GM12878 (cell line): Measurements from ENCODE around the gene NUMB. TPM values are rescaled to one million over a fixed set of nuclear protein-coding genes. Genes with fewer than 3 reads are reported as not detected.
"Not testable (repeated sequence)": the region's sequence is repeated elsewhere in the genome, so short reads cannot be mapped to it uniquely, and the experiment has no call there.

Experiments used
- ATAC-seq: fragments of 200-7000 bp; cut with Tn5 transposase; 3 replicates; pipeline ENCODE4 v1.9.1; 2020; ENCODE audit warnings: mild to moderate bottlenecking, moderate library complexity
- BruUV-seq: library from RNA; stranded (reverse); fragments of 400-500 nt; replicated peaks from 2 replicates; lab custom pipeline; 2021; lab: Mats Ljungman, UMichigan
- CTCF ChIA-PET: fragments of 300-600 bp; sonication (Branson Sonifier 250); formaldehyde crosslinking; extraction: SDS; loops from one replicate; lab custom pipeline; 2021; ENCODE audit warnings: inconsistent platforms; lab: Yijun Ruan, JAX
- POLR2A ChIA-PET: fragments of 350-600 bp; formaldehyde crosslinking; extraction: SDS; loops from one replicate; lab custom pipeline; 2021; ENCODE audit warnings: inconsistent platforms; lab: Charles Lee
- RAD21 ChIA-PET: fragments of 300-600 bp; sonication (Branson Sonifier 250); formaldehyde crosslinking; loops from one replicate; lab custom pipeline; 2023; ENCODE audit warnings: antibody characterized with exemption; ENCODE audit not compliant: unreplicated experiment; lab: Charles Lee
- SMC1A ChIA-PET: fragments of 300-600 bp; sonication (Branson Sonifier 250); formaldehyde crosslinking; loops from one replicate; lab custom pipeline; 2023; ENCODE audit not compliant: unreplicated experiment, uncharacterized antibody; lab: Charles Lee
- DNase-seq: peaks from one replicate; pipeline ENCODE4 v3.0.0-alpha.2; 2011; ENCODE audit warnings: low read depth, low spot score
- FAIRE-seq: peaks from 3 replicates; lab custom pipeline; 2011; peaks lifted over from hg19 to GRCh38; lab: Jason Lieb, UNC
- H2AFZ ChIP-seq: 2 replicates; pipeline ENCODE4 v1.6.0; 2011; ENCODE audit warnings: low read depth, low read length, control low read depth; ENCODE audit not compliant: control insufficient read depth
- H3K27ac ChIP-seq: 2 replicates; pipeline ENCODE4 v1.5.1; 2011; ENCODE audit warnings: control low read depth; ENCODE audit not compliant: control insufficient read depth, insufficient read depth
- H3K27me3 ChIP-seq, 2 experiments: replicated peaks in 1 of 2; 2 replicates each; pipeline versions ENCODE4 v1.6.0 to v1.6.1; 2011; ENCODE audit warnings: low read length in 1 of 2; ENCODE audit not compliant: control insufficient read depth in 2 of 2, insufficient read depth in 2 of 2
- H3K36me3 ChIP-seq, 2 experiments: 2 replicates each; pipeline ENCODE4 v1.5.1; 2011; ENCODE audit warnings: low read length in 1 of 2; ENCODE audit not compliant: control insufficient read depth in 2 of 2, insufficient read depth in 2 of 2
- H3K4me1 ChIP-seq: 2 replicates; pipeline ENCODE4 v1.6.1; 2011; ENCODE audit warnings: mild to moderate bottlenecking, low read length, moderate library complexity, mixed read lengths; ENCODE audit not compliant: control insufficient read depth, insufficient read depth
- H3K4me2 ChIP-seq: 2 replicates; pipeline ENCODE4 v1.6.0; 2011; ENCODE audit warnings: control low read depth; ENCODE audit not compliant: control insufficient read depth, insufficient read depth
- H3K4me3 ChIP-seq: fragments of 200-600 bp; sonication (generic); 2 replicates; pipeline ENCODE4 v1.5.1; 2016
- H3K79me2 ChIP-seq: 2 replicates; pipeline ENCODE4 v1.6.0; 2011; ENCODE audit warnings: low read length; ENCODE audit not compliant: control insufficient read depth, insufficient read depth
- H3K9ac ChIP-seq: 2 replicates; pipeline ENCODE4 v1.8.0; 2011; ENCODE audit warnings: low read length, control low read depth, mixed read lengths; ENCODE audit not compliant: control insufficient read depth, insufficient read depth
- H3K9me3 ChIP-seq: replicated peaks from 3 replicates; pipeline ENCODE4 v1.5.1; 2011; ENCODE audit warnings: mild to moderate bottlenecking, low read length; ENCODE audit not compliant: control insufficient read depth, insufficient read depth
- H4K20me1 ChIP-seq: 2 replicates; pipeline ENCODE4 v1.6.0; 2011; ENCODE audit not compliant: control insufficient read depth, insufficient read depth
- EED ChIP-seq: sonication (generic); IDR thresholded peaks from 2 replicates; pipeline ENCODE4 v1.6.1; 2016; ENCODE audit warnings: antibody characterized with exemption, low read depth
- GABPA ChIP-seq: IDR thresholded peaks from 2 replicates; pipeline ENCODE4 v1.6.1; 2014; ENCODE audit warnings: antibody characterized with exemption, low read depth, mild to moderate bottlenecking, inconsistent platforms
- IRF5 ChIP-seq: fragments of 450-650 bp; IDR thresholded peaks from 2 replicates; pipeline ENCODE4 v1.6.1; 2017; ENCODE audit warnings: borderline replicate concordance
- MAX ChIP-seq: IDR thresholded peaks from 2 replicates; pipeline ENCODE4 v1.6.1; 2012; ENCODE audit warnings: low read depth, low read length, improper control_type of control experiment
- NFIC ChIP-seq: IDR thresholded peaks from 2 replicates; pipeline ENCODE4 v1.6.1; 2012; ENCODE audit warnings: low read depth, mild to moderate bottlenecking, inconsistent platforms, low read length, moderate library complexity
- PML ChIP-seq: IDR thresholded peaks from 2 replicates; pipeline ENCODE4 v1.6.1; 2012; ENCODE audit warnings: low read length, inconsistent platforms
- POLR2A ChIP-seq: IDR thresholded peaks from 2 replicates; pipeline ENCODE4 v1.6.1; 2011; ENCODE audit warnings: low read depth, mild to moderate bottlenecking, low read length
- SIN3A ChIP-seq: IDR thresholded peaks from 2 replicates; pipeline ENCODE4 v1.6.1; 2012; ENCODE audit warnings: low read depth, low read length, improper control_type of control experiment
- WGBS: methylation state at CpG from one replicate; pipeline ENCODE4 v1.1.6; 2016; ENCODE audit warnings: low lambda C conversion rate; ENCODE audit not compliant: insufficient replicate concordance, insufficient coverage; ENCODE audit errors: missing lambda C conversion rate; 5-methylcytosine and 5-hydroxymethylcytosine counted together
- in situ Hi-C: fragments of 300-500 bp; cut with MboI; formaldehyde crosslinking; loops from 9 replicates; pipeline ENCODE4 v1.14.3; 2018; ENCODE audit warnings: mixed read lengths
- intact Hi-C: fragments of 100-400 bp; cut with micrococcal nuclease; formaldehyde crosslinking; loops from one replicate; pipeline ENCODE4 v1.14.2; 2022; ENCODE audit not compliant: unreplicated experiment
- polyA plus RNA-seq, 11 experiments: library from polyadenylated mRNA; depleted of rRNA in 4 of 11; unstranded in 6 of 11; stranded (reverse) in 5 of 11; fragments of >200 nt; fragmentation: Nextera tagmentation in 4 of 11; fragmentation: Illumina TruSeq in 1 of 11; extraction: Ambion mirVana in 4 of 11; extraction: Trizol in 1 of 11; gene quantifications; 1 replicate in 1 of 11; 2 replicates in 10 of 11; pipeline versions ENCODE4 v1.2.1 to v1.2.3, GENCODE V29; 2011 to 2016; ENCODE audit warnings: inconsistent platforms in 2 of 11, missing spikeins in 2 of 11, low read depth in 1 of 11
- total RNA-seq, 4 experiments: library from RNA; depleted of rRNA in 3 of 4; stranded (reverse); fragments of >200 nt in 3 of 4; fragmentation: Illumina TruSeq in 1 of 4; extraction: Trizol in 1 of 4; gene quantifications; 2 replicates each; pipeline versions ENCODE4 v1.2.1 to v1.2.3, GENCODE V29; 2013 to 2021
- TF ChIP-seq, protein P1 (sequence below): fragments of 450-650 bp; IDR thresholded peaks from 2 replicates; pipeline ENCODE4 v1.6.1; 2016; ENCODE audit warnings: mild to moderate bottlenecking

The NUMB gene
- total and polyA plus RNA-seq, 10 of the 15 experiments (the other 5 are each of a cell fraction or from before 2014, with no cell fraction given), result 22.0 to 147 (median 48.9) TPM

- POLR2A ChIA-PET, result interaction anchor here (1.7 kb wide), 1 partner anchor 17 kb away, joined by 6 read pairs; no protein-coding TSS in a partner anchor
- H3K36me3 ChIP-seq, result no peaks in the 10 kb centered on the region
- no peaks in the 10 kb centered on the region for H3K79me2 ChIP-seq
- no TSS peak for BruUV-seq
- RAD21 ChIA-PET, result no interaction called here
- SMC1A ChIA-PET, result interaction anchor here (0.6 to 1.8 kb wide), 7 partner anchors 9 to 230 kb away, joined by 3 to 6 read pairs (median 3); no protein-coding TSS in a partner anchor
- in situ Hi-C loops, result no loop called here
- H3K4me3 ChIP-seq, result no peak overlapping the region
- intact Hi-C loops, result no loop called here
- no peak overlapping the region for H2AFZ ChIP-seq
- H3K9ac ChIP-seq, result no peak overlapping the region
- no peak overlapping the region for H3K4me2 ChIP-seq
- H3K27ac ChIP-seq, result no peak overlapping the region
- FAIRE-seq (no peak), DNase-seq (no peak), ATAC-seq (no peak)
- H3K9me3 ChIP-seq, result no peaks in the 10 kb centered on the region; the same call in 2 of the 3 replicates
- WGBS, result 98% methylated on average over 3 of the region's 3 CpGs
- CTCF ChIA-PET, result interaction anchor here (1.0 kb wide), 1 partner anchor 13 kb away, joined by 4 read pairs; no protein-coding TSS in a partner anchor
- TF ChIP-seq PML (no peak), GABPA (no peak), IRF5 (no peak), POLR2A (no peak), MAX (no peak), SIN3A (no peak), NFIC (no peak), EED (no peak)
- TF ChIP-seq, protein P1, sequence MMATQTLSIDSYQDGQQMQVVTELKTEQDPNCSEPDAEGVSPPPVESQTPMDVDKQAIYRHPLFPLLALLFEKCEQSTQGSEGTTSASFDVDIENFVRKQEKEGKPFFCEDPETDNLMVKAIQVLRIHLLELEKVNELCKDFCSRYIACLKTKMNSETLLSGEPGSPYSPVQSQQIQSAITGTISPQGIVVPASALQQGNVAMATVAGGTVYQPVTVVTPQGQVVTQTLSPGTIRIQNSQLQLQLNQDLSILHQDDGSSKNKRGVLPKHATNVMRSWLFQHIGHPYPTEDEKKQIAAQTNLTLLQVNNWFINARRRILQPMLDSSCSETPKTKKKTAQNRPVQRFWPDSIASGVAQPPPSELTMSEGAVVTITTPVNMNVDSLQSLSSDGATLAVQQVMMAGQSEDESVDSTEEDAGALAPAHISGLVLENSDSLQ, result no peak
- no peaks in the 10 kb centered on the region for H3K27me3 ChIP-seq
- H4K20me1 ChIP-seq, result no peaks in the 10 kb centered on the region
- no peaks in the 10 kb centered on the region for H3K4me1 ChIP-seq
Measured at GRCh38 chr14:73386342-73386741, 72.0 kb downstream of the NUMB start.

DNA sequence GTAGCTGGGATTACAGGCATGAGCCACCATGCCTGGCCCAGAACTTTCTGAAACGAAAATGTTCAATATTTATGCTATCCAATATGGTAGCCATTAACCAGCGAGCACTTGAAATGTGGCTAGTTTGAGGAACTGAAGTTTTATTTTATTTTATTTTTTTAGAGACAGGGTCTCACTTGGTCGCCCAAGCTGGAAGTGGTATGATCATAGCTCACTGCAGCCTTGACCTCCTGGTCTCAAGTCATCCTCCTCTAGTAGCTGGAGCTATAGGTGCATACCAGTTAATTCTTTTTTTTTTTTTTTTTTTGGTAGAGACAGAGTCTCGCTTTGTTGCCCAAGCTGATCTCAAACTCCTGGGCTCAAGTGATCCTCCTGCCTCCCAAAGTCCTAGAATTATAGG, 73.3 kb downstream of the NUMB start:
- SMC1A ChIA-PET, result interaction anchor here (0.9 to 1.8 kb wide), 10 partner anchors 9 to 94 kb away, joined by 3 to 6 read pairs (median 4); no protein-coding TSS in a partner anchor
- intact Hi-C loops, H4K20me1 ChIP-seq, FAIRE-seq, H3K4me1 ChIP-seq, H2AFZ ChIP-seq, H3K4me3 ChIP-seq, H3K9ac ChIP-seq, H3K4me2 ChIP-seq, H3K27ac ChIP-seq, H3K9me3 ChIP-seq, H3K27me3 ChIP-seq, H3K79me2 ChIP-seq, in situ Hi-C loops, H3K36me3 ChIP-seq, BruUV-seq, DNase-seq: not testable (repeated sequence)
- POLR2A ChIA-PET, result interaction anchor here (0.6 to 1.7 kb wide), 6 partner anchors 18 to 215 kb away, joined by 3 to 6 read pairs (median 4); no protein-coding TSS in a partner anchor
- RAD21 ChIA-PET, result interaction anchor here (1.2 kb wide), 1 partner anchor 90 kb away, joined by 3 read pairs; no protein-coding TSS in a partner anchor
- CTCF ChIA-PET, result interaction anchor here (1.3 kb wide), 1 partner anchor 30 kb away, joined by 3 read pairs; no protein-coding TSS in a partner anchor
- peak; percentile 82 for ATAC-seq
- 45% methylated on average over 1 of the region's 4 CpGs for WGBS
